ENCODE data around the gene SSH2. TPM values are rescaled to one million over a fixed set of nuclear protein-coding genes. Genes with fewer than 3 reads are reported as not detected.
A peak's percentile ranks its signal among the peaks of the same experiment; 100 is the strongest.
"Not testable (repeated sequence)": the region's sequence is repeated elsewhere in the genome, so short reads cannot be mapped to it uniquely, and the experiment has no call there.

SSH2 gene
- total RNA-seq, 2 donors from 2014 or later = 43.6 to 62.2 TPM

DNA sequence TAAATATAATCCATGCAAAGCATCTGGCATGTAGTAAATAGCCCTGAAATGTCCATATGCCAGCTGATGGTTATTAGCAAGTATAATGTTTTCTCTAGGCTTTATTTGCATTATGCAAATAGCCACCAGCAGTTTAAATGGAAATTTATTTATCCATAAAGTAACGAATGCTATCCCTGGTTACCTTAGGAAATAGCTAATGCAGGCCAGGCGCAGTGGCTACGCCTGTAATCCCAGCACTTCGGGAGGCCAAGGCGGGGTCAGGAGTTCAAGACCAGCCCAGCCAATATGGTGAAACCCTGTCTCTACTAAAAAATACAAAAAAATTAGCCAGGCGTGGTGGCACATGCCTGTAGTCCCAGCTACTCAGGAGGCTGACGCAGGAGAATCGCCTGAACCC, 254.1 kb downstream of the SSH2 start:
- not testable (repeated sequence) for ATAC-seq; H3K27ac Mint-ChIP-seq; H3K9me3 Mint-ChIP-seq; DNase-seq (ENCODE audit: low spot score in 2 of 2)
- peaks cover 0 to 18% of the 10 kb centered on the region in 2 donors for H3K36me3 Mint-ChIP-seq

DNA sequence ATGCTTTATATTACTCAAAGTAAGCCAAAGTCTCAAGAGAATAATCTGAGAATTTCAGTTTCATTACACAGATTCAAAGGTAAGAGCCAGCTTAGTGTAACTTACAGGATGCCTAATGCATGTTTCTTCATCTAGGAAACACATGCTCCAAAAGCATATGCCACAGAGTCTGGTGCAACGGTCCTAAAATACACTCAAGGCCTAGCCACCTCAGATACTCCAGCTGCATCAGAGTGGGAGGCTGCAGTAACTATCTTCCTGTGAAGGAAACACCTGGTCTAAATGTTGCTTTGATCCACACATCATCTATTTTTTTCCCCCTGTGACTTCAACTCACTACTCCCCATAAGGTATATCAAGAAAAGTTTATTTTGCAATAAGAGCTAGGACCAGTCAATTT, 255.7 kb downstream of the SSH2 start:
- DNase-seq (ENCODE audit: low spot score in 2 of 2) = no peak

DNA sequence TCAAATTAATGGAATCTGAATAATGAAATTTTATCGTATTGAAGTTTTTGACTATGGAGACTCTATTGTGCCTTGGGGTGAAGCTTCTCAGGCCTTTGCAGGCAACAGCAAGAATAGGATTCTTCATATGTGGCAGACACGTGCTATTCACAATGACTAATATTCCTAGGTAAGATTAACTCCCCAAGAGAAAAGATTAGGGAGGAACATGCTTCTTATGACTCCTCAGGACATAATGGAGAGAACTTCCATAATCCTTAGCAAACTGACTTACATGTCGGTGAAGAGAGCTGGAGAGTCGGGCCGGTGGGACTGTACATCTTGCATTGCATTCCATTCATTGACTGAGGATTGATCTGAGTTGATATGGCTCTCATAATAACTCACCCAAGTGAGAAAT, 258.4 kb downstream of the SSH2 start:
- no peak for ATAC-seq
- Mint-ChIP-seq H3K36me3 (peaks cover 3 to 30% of the 10 kb centered on the region in 2 donors), H3K27ac (no peak overlapping the region), H3K9me3 (no peaks in the 10 kb centered on the region)
- DNase-seq (ENCODE audit: low spot score in 2 of 2) = no peak

More for the DNA sequence above, 255.7 kb downstream of the SSH2 start:
- peak; percentile 56 to 81 for ATAC-seq
- Mint-ChIP-seq H3K36me3 (peaks cover 0 to 23% of the 10 kb centered on the region in 2 donors), H3K27ac (peak overlapping the region; percentile 45 to 56), H3K9me3 (no peaks in the 10 kb centered on the region)

DNA sequence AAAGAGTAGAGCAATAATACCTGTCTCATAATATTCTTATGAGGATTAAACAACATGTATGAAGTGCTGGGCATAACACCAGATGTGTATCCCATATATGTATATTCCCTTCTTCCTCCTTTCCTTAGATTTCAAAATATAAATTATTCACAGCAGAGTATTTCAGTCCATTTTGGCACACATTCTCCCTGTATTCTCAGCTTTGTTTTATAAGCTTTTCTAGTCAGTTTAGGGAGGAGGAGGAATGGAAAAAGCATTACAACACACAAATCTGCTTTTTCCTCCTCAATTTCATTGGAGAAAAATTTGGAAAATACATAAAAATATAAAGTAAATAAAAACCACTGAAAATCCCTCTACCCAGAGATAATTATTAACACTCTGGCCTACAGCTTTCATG, 260.8 kb downstream of the SSH2 start:
- H3K36me3 Mint-ChIP-seq = peaks cover 4 to 40% of the 10 kb centered on the region in 2 donors

DNA sequence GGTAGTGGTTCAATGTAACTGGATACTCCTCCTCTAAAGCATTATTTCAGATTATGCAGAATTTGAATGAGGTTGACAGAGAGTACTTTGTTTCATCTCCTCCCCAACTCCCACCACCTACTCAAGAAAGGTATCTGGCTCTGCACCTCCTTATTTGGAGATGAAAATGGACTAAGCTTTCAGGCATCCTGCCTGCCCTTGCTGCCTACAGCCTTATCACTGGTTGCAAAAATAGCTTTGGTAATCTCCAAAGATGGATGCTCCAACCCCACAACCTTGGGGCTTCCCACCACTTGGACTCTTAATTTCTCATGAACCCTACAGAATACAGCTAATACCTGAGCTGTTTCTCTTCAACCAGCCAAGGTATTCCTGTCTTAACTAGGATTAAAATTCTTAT, 262.1 kb downstream of the SSH2 start:
- H3K9me3 Mint-ChIP-seq = no peaks in the 10 kb centered on the region
- no peak for DNase-seq (ENCODE audit: low spot score in 2 of 2)
- ATAC-seq = no peak
- no peak overlapping the region for H3K27ac Mint-ChIP-seq
- H3K36me3 Mint-ChIP-seq = peaks cover 4 to 45% of the 10 kb centered on the region in 2 donors

More for the DNA sequence above, 260.8 kb downstream of the SSH2 start:
- ATAC-seq = no peak
- peak overlapping the region; percentile 27 to 36 for H3K27ac Mint-ChIP-seq
- no peaks in the 10 kb centered on the region for H3K9me3 Mint-ChIP-seq
- no peak for DNase-seq (ENCODE audit: low spot score in 2 of 2)

DNA sequence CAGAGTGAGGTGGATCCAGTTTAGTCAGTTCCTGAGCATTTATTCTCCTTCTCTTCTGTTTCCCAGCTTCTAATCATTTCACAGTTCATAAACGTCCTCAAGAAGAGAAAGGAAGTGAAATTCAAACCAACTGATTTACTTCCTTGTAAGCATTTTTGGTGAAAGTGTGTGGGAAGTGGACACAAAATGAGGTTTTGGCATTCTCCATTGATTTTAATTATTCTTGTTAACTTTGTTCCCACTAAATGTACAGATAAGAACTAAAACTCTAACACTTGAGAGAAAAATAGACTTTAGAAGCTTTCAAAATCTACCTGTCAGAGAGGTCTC, 264.6 kb downstream of the SSH2 start:
- DNase-seq (ENCODE audit: low spot score in 2 of 2) (no peak), ATAC-seq (no peak)
- peaks cover 0 to 5% of the 10 kb centered on the region in 2 donors for H3K9me3 Mint-ChIP-seq
- peaks cover 4 to 42% of the 10 kb centered on the region in 2 donors for H3K36me3 Mint-ChIP-seq
- H3K27ac Mint-ChIP-seq = peak overlapping the region; percentile 82 to 94

DNA sequence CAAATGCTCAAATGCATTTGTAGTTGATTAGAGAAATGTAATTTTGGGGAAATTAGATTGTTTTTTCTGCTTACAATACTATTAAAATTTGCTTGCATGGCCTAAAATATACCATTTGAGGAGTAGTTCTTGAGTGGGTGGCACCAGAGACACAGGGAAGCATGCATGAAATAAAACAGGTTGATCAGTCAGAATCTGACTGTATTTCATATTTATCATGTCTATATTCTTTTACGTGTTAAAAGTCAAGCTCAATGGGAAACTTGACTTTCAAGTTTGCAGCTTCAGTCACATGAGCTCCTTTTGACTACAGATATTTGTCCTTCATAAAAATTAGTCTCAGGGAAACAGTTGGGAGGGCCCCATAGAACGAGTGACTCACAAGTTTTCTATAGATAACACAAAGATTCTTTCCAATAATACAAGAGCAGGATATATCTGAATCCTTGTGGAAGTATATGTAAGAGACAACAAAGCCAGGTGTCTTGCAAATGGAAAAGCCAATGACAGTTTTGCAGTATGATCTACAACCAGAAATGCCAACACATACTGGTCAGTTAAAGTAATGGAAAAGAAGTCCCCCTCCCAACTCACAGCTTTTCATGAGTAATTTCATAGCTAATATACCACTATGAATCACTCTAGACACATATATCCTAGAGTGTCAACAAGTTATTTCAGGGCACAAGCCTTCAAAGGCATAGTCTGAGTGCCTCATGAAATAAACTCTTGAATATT, 265.1 kb downstream of the SSH2 start:
- peaks cover 0 to 5% of the 10 kb centered on the region in 2 donors for H3K9me3 Mint-ChIP-seq
- peak; percentile 95 for ATAC-seq
- no peak for DNase-seq (ENCODE audit: low spot score in 2 of 2)
- H3K27ac Mint-ChIP-seq = peak overlapping the region; percentile 82 to 94
- peaks cover 4 to 45% of the 10 kb centered on the region in 2 donors for H3K36me3 Mint-ChIP-seq

DNA sequence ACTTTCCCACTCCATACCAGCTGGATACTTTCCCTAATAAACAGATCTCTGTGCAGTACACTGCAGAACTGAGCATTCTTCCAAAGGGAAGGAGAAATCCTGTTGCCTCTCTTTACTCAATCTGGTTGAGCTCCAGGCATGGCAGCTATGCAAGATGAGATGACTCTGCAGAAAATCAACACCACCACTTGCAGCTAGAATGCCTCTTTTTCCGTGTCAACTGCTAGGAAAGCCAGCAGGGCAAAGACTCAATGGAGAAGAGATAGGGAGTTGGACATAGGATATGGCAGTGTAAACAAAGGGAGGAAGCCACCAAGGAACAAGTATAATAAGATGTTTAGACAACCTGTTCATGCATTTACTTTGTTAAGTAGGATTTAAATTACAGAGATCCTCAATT, 266.9 kb downstream of the SSH2 start:
- peak overlapping the region in 1 of 2 donors; percentile 26 for H3K27ac Mint-ChIP-seq
- ATAC-seq (no peak), DNase-seq (ENCODE audit: low spot score in 2 of 2) (no peak)
- H3K9me3 Mint-ChIP-seq = peaks cover 0 to 5% of the 10 kb centered on the region in 2 donors
- peaks cover 4 to 44% of the 10 kb centered on the region in 2 donors for H3K36me3 Mint-ChIP-seq

DNA sequence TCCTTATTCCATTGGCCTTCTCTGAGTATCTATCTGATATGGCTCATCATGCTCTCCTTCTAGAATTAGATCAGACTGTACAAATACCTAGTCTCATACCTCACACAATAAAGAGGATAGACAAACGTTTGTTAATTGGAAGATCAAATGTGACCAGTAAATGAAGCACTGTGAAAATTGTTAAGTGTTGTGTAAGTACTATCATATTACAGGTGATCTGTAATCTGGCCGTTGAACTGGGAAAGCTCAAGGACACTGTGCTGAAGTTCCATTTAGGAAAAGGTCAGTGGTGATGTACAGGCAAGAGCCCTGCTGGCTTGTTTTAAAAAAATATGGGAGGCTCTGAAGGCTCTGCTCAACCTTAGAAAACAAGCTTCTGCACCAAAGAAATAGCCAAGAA, 268.8 kb downstream of the SSH2 start:
- ATAC-seq = no peak
- Mint-ChIP-seq H3K9me3 (peaks cover 0 to 5% of the 10 kb centered on the region in 2 donors), H3K27ac (peak overlapping the region in 1 of 2 donors; percentile 34), H3K36me3 (peaks cover 0 to 30% of the 10 kb centered on the region in 2 donors)
- no peak for DNase-seq (ENCODE audit: low spot score in 2 of 2)

DNA sequence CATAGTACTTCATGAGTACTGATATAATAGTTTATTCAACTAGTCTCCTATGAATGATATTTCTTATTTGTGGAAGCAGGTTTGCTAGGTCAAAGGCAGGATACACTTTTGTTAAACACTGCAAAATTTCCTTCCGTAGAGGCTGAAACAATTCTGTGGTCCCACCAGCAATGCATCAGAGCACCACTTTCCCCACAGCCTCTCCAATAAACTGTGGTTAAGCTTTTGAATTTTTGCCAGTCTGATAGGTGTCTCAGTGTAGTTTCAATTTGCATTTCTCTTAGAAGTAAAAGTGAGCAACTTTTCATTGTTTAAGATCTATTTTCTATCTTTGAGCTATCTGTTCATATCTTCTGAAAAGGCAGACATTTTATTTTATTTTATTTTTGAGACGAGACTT, 270.9 kb downstream of the SSH2 start:
- Mint-ChIP-seq H3K27ac (peak overlapping the region; percentile 34 to 46), H3K36me3 (peaks cover 0 to 32% of the 10 kb centered on the region in 2 donors)
- DNase-seq (ENCODE audit: low spot score in 2 of 2) = no peak

DNA sequence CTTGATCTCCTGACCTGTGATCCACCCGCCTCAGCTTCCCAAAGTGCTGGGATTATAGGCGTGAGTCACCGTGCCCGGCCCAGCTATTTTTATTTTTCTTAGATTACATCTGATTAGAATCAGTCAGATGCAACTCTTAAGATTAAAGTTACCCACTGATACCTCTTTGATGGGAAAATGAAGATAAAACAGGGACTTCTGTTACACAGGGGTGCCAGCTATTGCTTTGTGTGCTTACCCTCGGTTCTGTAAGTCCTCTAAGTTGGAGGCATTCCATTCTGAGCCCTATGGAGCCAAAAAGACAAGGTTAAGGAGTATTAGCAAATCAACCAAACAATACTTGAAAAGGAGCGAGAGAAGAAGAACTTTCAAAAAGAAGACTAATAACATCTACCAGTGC, 274.7 kb downstream of the SSH2 start:
- Mint-ChIP-seq H3K9me3 (no peaks in the 10 kb centered on the region), H3K36me3 (peaks cover 0 to 15% of the 10 kb centered on the region in 2 donors), H3K27ac (no peak overlapping the region)
- no peak for DNase-seq (ENCODE audit: low spot score in 2 of 2)
- no peak for ATAC-seq

More for the DNA sequence above, 270.9 kb downstream of the SSH2 start:
- peaks cover 0 to 5% of the 10 kb centered on the region in 2 donors for H3K9me3 Mint-ChIP-seq
- ATAC-seq = peak; percentile 84 to 87

DNA sequence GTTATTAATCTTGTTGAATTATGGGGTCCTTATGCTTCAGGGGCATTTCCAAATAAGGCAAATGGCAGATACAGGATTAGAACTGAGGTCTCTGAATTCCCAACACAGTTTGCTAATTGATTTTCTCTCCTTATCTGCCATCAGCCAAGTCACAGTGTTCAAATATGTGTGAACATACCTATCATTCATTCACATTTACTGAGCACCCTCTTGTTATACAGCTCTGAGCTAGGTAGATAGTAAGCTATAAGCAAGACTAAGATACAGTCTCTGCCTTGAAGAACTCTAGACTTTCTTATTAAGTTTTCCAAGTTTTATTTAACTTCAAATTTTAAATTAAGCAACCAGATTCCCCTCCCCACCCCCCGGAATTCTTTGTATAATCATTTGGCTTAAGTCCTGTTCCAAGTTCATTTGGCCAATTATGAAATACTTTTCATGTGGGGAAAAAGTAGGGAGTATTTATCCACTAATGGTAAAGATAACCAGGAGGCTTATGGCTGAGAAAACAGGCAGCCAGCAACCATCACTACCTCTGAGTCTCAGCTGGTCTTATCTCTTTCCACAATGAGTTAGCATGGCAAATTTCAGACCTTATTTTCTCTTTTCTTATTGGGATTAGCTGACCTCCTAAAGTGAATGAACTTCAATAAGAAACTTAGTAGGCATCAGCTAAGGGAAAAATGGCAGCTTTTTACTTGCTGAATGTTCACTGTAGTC, 275.9 kb downstream of the SSH2 start:
- H3K27ac Mint-ChIP-seq = no peak overlapping the region
- no peak for ATAC-seq
- H3K9me3 Mint-ChIP-seq = no peaks in the 10 kb centered on the region
- peaks cover 0 to 13% of the 10 kb centered on the region in 2 donors for H3K36me3 Mint-ChIP-seq
- DNase-seq (ENCODE audit: low spot score in 2 of 2) = no peak

DNA sequence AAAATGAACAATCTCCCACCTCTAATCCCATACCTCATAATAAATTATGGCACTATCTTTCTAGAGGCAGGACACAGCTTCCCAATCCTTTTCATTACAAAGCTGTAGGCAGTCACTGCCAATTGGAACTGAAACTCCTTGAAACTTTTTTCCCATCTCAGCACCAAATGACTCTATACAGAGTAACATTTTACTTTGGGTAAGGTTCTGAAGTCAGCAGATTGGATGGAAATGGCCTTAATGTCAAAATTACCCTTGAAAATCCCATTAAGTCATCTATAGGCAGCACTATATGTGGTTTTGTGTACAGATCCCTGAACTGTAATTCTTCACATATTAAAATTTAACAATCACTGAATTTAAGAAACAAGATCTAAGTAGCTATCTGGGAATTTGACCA, 277.1 kb downstream of the SSH2 start:
- DNase-seq (ENCODE audit: low spot score in 2 of 2) (no peak), ATAC-seq (no peak)
- no peaks in the 10 kb centered on the region for H3K9me3 Mint-ChIP-seq
- peaks cover 0 to 20% of the 10 kb centered on the region in 2 donors for H3K36me3 Mint-ChIP-seq
- peak overlapping the region in 1 of 2 donors; percentile 30 for H3K27ac Mint-ChIP-seq

DNA sequence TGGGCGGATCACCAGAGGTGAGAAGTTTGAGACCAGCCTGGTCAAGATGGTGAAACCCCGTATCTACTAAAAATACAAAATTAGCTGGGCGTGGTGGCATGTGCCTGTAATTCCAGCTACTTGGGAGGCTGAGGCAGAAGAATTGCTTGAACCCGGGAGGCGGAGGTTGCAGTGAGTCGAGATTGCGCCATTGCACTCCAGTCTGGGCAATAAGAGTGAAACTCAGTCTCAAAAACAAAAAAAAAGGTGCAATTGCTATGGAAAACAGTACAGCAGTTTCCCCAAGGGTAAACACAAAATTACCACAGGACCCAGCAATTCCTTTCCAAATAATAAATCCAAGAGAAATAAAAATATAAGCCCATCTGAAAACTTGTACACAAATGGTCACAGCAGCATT, 278.1 kb downstream of the SSH2 start:
- ATAC-seq; H3K27ac Mint-ChIP-seq; DNase-seq (ENCODE audit: low spot score in 2 of 2); H3K9me3 Mint-ChIP-seq: not testable (repeated sequence)
- H3K36me3 Mint-ChIP-seq = peaks cover 0 to 22% of the 10 kb centered on the region in 2 donors

DNA sequence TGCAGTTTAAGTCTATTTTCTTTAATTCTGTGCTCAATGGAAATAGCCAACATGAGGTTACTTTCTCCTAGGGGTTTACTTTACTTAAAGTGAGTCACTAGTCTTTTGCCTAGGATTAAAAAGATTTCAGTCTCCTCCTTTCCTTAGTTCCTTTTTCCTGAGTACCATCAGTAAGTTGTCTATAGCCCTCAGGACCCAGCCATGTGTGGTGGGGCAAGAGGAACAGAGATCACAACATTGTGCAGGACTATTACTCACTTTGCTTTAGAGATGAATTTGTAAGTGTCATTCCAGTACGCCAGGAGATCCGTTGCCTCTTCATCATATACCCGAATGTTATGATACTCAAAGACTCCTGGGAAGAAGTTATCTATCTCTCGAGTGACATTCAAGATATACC, 279.6 kb downstream of the SSH2 start:
- DNase-seq (ENCODE audit: low spot score in 2 of 2) = no peak
- no peaks in the 10 kb centered on the region for H3K9me3 Mint-ChIP-seq
- ATAC-seq = no peak
- peak overlapping the region in 1 of 2 donors; percentile 10 for H3K27ac Mint-ChIP-seq
- H3K36me3 Mint-ChIP-seq = peaks cover 0 to 16% of the 10 kb centered on the region in 2 donors

DNA sequence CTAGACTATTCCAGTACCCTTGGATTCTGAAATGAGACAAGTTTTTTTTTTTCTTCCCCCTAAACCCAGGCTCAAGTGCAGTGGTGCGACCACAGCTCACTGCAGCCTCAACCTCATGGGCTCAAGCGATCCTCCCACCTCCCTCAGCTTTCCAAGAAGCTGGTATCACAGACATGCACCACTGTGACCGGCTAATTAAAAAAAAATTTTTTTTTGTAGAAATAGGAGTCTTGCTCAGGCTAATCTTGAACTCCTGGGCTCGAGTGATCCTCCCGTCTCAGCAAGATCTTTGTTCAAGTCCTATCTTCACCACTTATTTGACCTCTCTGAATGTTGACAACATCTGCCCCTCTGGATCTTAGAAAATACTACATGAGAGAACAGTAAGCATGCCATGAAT, 280.7 kb downstream of the SSH2 start:
- no peaks in the 10 kb centered on the region for H3K9me3 Mint-ChIP-seq
- no peak for DNase-seq (ENCODE audit: low spot score in 2 of 2)
- peak overlapping the region in 1 of 2 donors; percentile 46 for H3K27ac Mint-ChIP-seq
- H3K36me3 Mint-ChIP-seq = peaks cover 0 to 13% of the 10 kb centered on the region in 2 donors
- no peak for ATAC-seq

DNA sequence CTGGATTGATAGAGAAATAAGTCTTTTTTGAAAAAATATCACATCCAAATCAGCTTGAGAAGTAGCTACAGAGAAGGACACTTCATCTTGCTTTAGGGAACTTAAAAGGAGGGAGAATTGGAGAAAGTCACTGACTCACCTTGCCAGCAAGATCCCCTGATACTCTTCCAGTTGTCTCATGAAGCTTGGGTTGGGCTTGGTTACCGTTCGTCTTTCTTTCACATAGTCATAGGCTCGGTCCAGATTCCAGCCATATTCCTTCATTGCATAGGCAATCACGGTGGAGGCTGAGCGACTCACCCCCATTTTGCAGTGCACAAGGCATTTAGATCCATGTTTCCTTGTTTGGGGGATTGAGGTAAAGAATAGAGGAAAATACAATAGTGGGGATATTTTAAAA, 282.0 kb downstream of the SSH2 start:
- Mint-ChIP-seq H3K27ac (peak overlapping the region; percentile 50 to 65), H3K36me3 (peaks cover 0 to 13% of the 10 kb centered on the region in 2 donors), H3K9me3 (no peaks in the 10 kb centered on the region)
- ATAC-seq (no peak), DNase-seq (ENCODE audit: low spot score in 2 of 2) (no peak)
